Thyroid gland (tissue), 4 donors: ENCODE results near the gene ADAMTS16. TPM values are rescaled to one million over a fixed set of nuclear protein-coding genes. Genes with fewer than 3 reads are reported as not detected.

Source experiments
- DNase-seq, 2 donors: peaks; one replicate each; pipeline ENCODE4 v3.0.0-alpha.2; 2019
- H3K27ac ChIP-seq, 3 donors: fragments of 200-600 bp; sonication (generic); 1 replicate in 2 of 3; 2 replicates in 1 of 3; pipeline ENCODE4 v1.5.1; 2016 to 2019; ENCODE audit warnings: mild to moderate bottlenecking in 1 of 3, moderate library complexity in 1 of 3
- H3K27me3 ChIP-seq: fragments of 200-600 bp; sonication (generic); one replicate; pipeline ENCODE4 v1.5.1; 2019
- H3K36me3 ChIP-seq, 2 donors: fragments of 200-600 bp; sonication (generic); one replicate each; pipeline ENCODE4 v1.5.1; 2016 to 2019
- H3K4me1 ChIP-seq, 2 donors: fragments of 200-600 bp; sonication (generic); one replicate each; pipeline ENCODE4 v1.5.1; 2017 to 2019
- H3K4me3 ChIP-seq, 3 donors: fragments of 200-600 bp; sonication (generic); replicated peaks in 1 of 3; 1 replicate in 2 of 3; 2 replicates in 1 of 3; pipeline ENCODE4 v1.5.1; 2016; ENCODE audit warnings: mild to moderate bottlenecking in 1 of 3
- H3K9me3 ChIP-seq: fragments of 200-600 bp; sonication (generic); one replicate; pipeline ENCODE4 v1.5.1; 2017
- CTCF ChIP-seq, 6 experiments: fragments of 200-600 bp in 3 of 6; fragments of 450-650 bp in 3 of 6; sonication (generic) in 3 of 6; IDR thresholded peaks; one replicate each; pipeline ENCODE4 v1.5.1; 2016 to 2019; ENCODE audit warnings: antibody characterized with exemption in 6 of 6, mild to moderate bottlenecking in 2 of 6, inconsistent platforms in 1 of 6, moderate library complexity in 1 of 6
- POLR2A ChIP-seq, 2 donors: fragments of 450-650 bp; IDR thresholded peaks; one replicate each; pipeline ENCODE4 v1.6.1; 2017; ENCODE audit warnings: antibody characterized with exemption in 2 of 2, mild to moderate bottlenecking in 2 of 2, moderate library complexity in 1 of 2
- WGBS, 2 donors: methylation state at CpG; one replicate each; pipeline ENCODE4 v1.1.5; 2017; 5-methylcytosine and 5-hydroxymethylcytosine counted together
- intact Hi-C: fragments of 100-400 bp; cut with DNase I; formaldehyde crosslinking; loops from one replicate; pipeline ENCODE4 v1.15.1; 2023
- total RNA-seq, 4 donors: library from RNA; depleted of rRNA; stranded (reverse); fragments of >200 nt; gene quantifications; one replicate each; pipeline ENCODE4 v1.2.3, GENCODE V29; 2016

ADAMTS16 gene
- total RNA-seq, 4 donors from 2014 or later, result 0.11 to 1.0 (median 0.16) TPM

- intact Hi-C loops, result no loop called here
- H3K27ac ChIP-seq, result no peak overlapping the region
- no peaks in the 10 kb centered on the region for H3K27me3 ChIP-seq
- WGBS, 2 donors, result 66 to 68% methylated on average over 9 of the region's 9 CpGs
- no peaks in the 10 kb centered on the region for H3K9me3 ChIP-seq
- H3K36me3 ChIP-seq, result no peaks in the 10 kb centered on the region
- TF ChIP-seq POLR2A (IDR thresholded peaks at IDR 0.05), result no peak
- no peak for TF ChIP-seq CTCF (IDR thresholded peaks at IDR 0.05)
- DNase-seq, result no peak
- H3K4me3 ChIP-seq, result no peak overlapping the region
- no peaks in the 10 kb centered on the region for H3K4me1 ChIP-seq
Measured at GRCh38 chr5:5350101-5350500, 210.0 kb downstream of the ADAMTS16 start.

- Histone ChIP-seq H3K4me1 (no peaks in the 10 kb centered on the region), H3K9me3 (no peaks in the 10 kb centered on the region), H3K4me3 (no peak overlapping the region), H3K27ac (no peak overlapping the region), H3K36me3 (no peaks in the 10 kb centered on the region), H3K27me3 (no peaks in the 10 kb centered on the region)
- TF ChIP-seq CTCF (IDR thresholded peaks at IDR 0.05), result no peak
- no peak for TF ChIP-seq POLR2A (IDR thresholded peaks at IDR 0.05)
- intact Hi-C loops, result no loop called here
- no peak for DNase-seq
- WGBS, 2 donors, result 90 to 95% methylated on average over 14 of the region's 14 CpGs
Measured at GRCh38 chr5:5351288-5351979, 211.3 kb downstream of the ADAMTS16 start.

- no peak overlapping the region for H3K4me3 ChIP-seq
- no peaks in the 10 kb centered on the region for H3K27me3 ChIP-seq
- H3K9me3 ChIP-seq, result no peaks in the 10 kb centered on the region
- H3K4me1 ChIP-seq, result no peaks in the 10 kb centered on the region
- intact Hi-C loops, result no loop called here
- H3K36me3 ChIP-seq, result no peaks in the 10 kb centered on the region
- WGBS, 2 donors, result 96 to 98% methylated on average over 18 of the region's 18 CpGs
- TF ChIP-seq POLR2A (IDR thresholded peaks at IDR 0.05), result no peak
- no peak for TF ChIP-seq CTCF (IDR thresholded peaks at IDR 0.05)
- no peak for DNase-seq
- no peak overlapping the region for H3K27ac ChIP-seq
Measured at GRCh38 chr5:5352675-5353074, 212.5 kb downstream of the ADAMTS16 start.

GRCh38 chr5:5353681-5354080, 213.6 kb downstream of the ADAMTS16 start:
- no peaks in the 10 kb centered on the region for H3K4me1 ChIP-seq
- 48 to 51% methylated on average over 10 of the region's 10 CpGs for WGBS, 2 donors
- DNase-seq, result no peak
- H3K36me3 ChIP-seq, result no peaks in the 10 kb centered on the region
- H3K27me3 ChIP-seq, result no peaks in the 10 kb centered on the region
- H3K9me3 ChIP-seq, result no peaks in the 10 kb centered on the region
- intact Hi-C loops, result no loop called here
- no peak overlapping the region for H3K27ac ChIP-seq
- no peak for TF ChIP-seq POLR2A (IDR thresholded peaks at IDR 0.05)
- no peak for TF ChIP-seq CTCF (IDR thresholded peaks at IDR 0.05)
- no peak overlapping the region for H3K4me3 ChIP-seq

GRCh38 chr5:5356765-5357164, 216.6 kb downstream of the ADAMTS16 start:
- no peak overlapping the region for H3K27ac ChIP-seq
- no peak for TF ChIP-seq CTCF (IDR thresholded peaks at IDR 0.05)
- no peak for TF ChIP-seq POLR2A (IDR thresholded peaks at IDR 0.05)

More at GRCh38 chr5:5356765-5357164, 216.6 kb downstream of the ADAMTS16 start:
- H3K4me3 ChIP-seq, result no peak overlapping the region
- no peaks in the 10 kb centered on the region for H3K27me3 ChIP-seq
- intact Hi-C loops, result no loop called here
- no peaks in the 10 kb centered on the region for H3K4me1 ChIP-seq
- H3K9me3 ChIP-seq, result no peaks in the 10 kb centered on the region
- H3K36me3 ChIP-seq, result no peaks in the 10 kb centered on the region
- DNase-seq, result no peak
